ENCODE data around the gene SYF2.
"Not testable (repeated sequence)": the region's sequence is repeated elsewhere in the genome, so short reads cannot be mapped to it uniquely, and the experiment has no call there.

SYF2 gene

GRCh38 chr1:25245809-25246599, 13.7 kb upstream of the SYF2 start:
- no peak for DNase-seq

- no peak for DNase-seq
These were observed 13.1 kb upstream of the SYF2 start for GRCh38 chr1:25245393-25245792.

GRCh38 chr1:25243907-25244306, 11.6 kb upstream of the SYF2 start:
- no peak for DNase-seq

- peak; percentile 80 for DNase-seq
These were observed 7.6 kb upstream of the SYF2 start for GRCh38 chr1:25239681-25240541.

- no peak for DNase-seq
These were observed 5.7 kb upstream of the SYF2 start for GRCh38 chr1:25238046-25238445.

GRCh38 chr1:25236261-25236660, 4.0 kb upstream of the SYF2 start:
- DNase-seq, result not testable (repeated sequence)

- not testable (repeated sequence) for DNase-seq
These were observed 3.1 kb upstream of the SYF2 start for GRCh38 chr1:25235411-25235810.

- no peak for DNase-seq
These were observed 823 bp upstream of the SYF2 start for GRCh38 chr1:25232866-25233784.

GRCh38 chr1:25223471-25223870, 8.8 kb downstream of the SYF2 start:
- DNase-seq, result no peak

GRCh38 chr1:25222606-25223005, 9.7 kb downstream of the SYF2 start:
- no peak for DNase-seq

GRCh38 chr1:25220666-25221065, 11.6 kb downstream of the SYF2 start:
- no peak for DNase-seq

- DNase-seq, result no peak
These were observed 12.5 kb downstream of the SYF2 start for GRCh38 chr1:25219661-25220251.

- DNase-seq, result no peak
These were observed 14.6 kb downstream of the SYF2 start for GRCh38 chr1:25217598-25218232.

GRCh38 chr1:25217015-25217414, 15.3 kb downstream of the SYF2 start:
- DNase-seq, result no peak

GRCh38 chr1:25216123-25216522, 16.2 kb downstream of the SYF2 start:
- no peak for DNase-seq

GRCh38 chr1:25212725-25213124, 19.6 kb downstream of the SYF2 start:
- DNase-seq, result no peak

GRCh38 chr1:25210728-25211127, 21.6 kb downstream of the SYF2 start:
- DNase-seq, result no peak

GRCh38 chr1:25209516-25209915, 22.8 kb downstream of the SYF2 start:
- no peak for DNase-seq

GRCh38 chr1:25208561-25209222, 23.6 kb downstream of the SYF2 start:
- no peak for DNase-seq

GRCh38 chr1:25208092-25208491, 24.2 kb downstream of the SYF2 start:
- no peak for DNase-seq

GRCh38 chr1:25206201-25206600, 26.1 kb downstream of the SYF2 start:
- DNase-seq, result no peak

- DNase-seq, result no peak
These were observed 26.5 kb downstream of the SYF2 start for GRCh38 chr1:25205786-25206185.

Data from amniotic stem cell (primary cell).